CD4-positive, alpha-beta T cell treated with Interleukin-21 for 1 hour (primary cell): ENCODE measurements around the gene CDK8.

Experiments used
- DNase-seq: peaks from one replicate; pipeline ENCODE4 v3.0.0-alpha.2; 2020

The CDK8 gene

GRCh38 chr13:26323127-26323526 is 69.2 kb downstream of the CDK8 start:
- no peak for DNase-seq

GRCh38 chr13:26323764-26324163 is 69.8 kb downstream of the CDK8 start:
- DNase-seq = no peak

DNA sequence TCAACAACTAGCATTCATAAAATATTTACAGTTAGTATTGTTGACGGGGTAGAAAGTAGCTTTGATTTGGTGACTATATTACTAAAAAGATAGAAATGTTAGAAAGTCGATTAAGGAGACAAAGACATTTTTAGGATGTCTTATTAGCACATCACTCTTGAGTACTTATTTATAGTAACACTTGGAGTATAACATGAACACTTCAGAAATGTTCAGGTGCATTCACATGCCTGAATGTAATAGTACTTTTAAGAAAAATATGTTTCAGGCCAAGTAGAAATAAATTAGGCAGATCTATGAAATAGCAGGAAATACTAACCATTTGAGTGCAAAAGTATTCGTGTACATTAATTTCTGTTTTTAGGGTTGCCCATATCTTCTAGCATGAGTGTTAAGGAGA is 70.4 kb downstream of the CDK8 start:
- no peak for DNase-seq

- DNase-seq = no peak
These were observed 70.9 kb downstream of the CDK8 start for GRCh38 chr13:26324867-26325266.

GRCh38 chr13:26325876-26326275 is 71.9 kb downstream of the CDK8 start:
- DNase-seq = no peak

DNA sequence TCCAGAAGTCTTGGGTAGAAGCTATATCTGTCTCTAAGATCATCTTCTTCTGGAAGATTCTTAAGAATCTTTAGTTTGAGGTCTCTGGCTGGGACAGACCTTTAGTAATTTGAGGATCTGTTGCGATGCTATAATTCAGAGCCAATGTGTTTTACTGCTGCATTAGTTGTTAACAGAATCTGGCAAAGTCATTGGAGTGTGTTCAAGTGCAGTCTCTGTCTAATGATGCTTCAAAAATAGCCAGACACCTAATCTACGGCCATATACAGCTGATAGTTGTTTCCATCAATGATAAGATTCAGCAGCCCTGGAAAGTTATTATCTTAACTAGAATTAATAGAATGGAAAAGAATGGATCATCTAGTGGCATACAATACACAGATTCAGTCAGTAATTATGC is 72.6 kb downstream of the CDK8 start:
- DNase-seq = no peak

- DNase-seq = no peak
These were observed 74.2 kb downstream of the CDK8 start for GRCh38 chr13:26327940-26328725.

GRCh38 chr13:26335158-26335557 is 81.2 kb downstream of the CDK8 start:
- no peak for DNase-seq

DNA sequence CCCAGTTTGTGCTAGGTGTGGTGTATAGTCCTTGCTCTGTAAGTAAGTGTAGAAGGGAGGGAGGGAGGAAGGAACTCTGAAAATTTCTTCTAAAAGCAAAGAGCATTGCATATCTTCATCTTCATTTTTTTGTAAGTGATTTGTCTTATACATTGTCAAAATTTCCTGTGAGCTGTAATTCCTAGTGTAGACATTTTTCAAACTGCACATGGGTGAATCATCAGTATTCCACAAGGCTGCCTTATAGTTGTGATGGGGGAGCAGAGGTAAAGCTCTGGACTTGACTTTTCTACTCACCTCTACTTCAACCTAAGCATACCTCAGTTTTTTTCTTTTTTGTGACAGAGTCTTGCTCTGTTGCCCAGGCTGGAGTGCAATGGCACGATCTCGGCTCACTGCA is 86.9 kb downstream of the CDK8 start:
- no peak for DNase-seq

GRCh38 chr13:26342898-26343297 is 89.0 kb downstream of the CDK8 start:
- no peak for DNase-seq

DNA sequence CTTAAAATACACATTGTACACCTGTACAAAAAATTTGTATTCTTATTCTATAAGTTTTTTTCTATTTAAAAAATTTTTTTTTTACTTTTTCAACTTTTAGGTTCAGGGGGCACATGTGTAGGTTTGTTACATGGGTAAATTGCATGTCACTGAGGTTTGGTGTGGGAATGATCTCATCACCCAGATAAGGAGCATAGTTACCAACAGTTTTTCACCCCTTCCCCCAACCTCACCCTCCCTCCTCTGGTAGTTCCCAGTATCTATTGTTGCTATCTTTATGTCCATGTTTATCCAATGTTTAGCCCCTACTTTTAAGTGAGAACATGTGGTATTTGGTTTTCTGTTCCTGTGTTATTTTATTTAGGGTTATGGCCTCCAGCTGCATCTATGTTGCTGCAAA is 89.9 kb downstream of the CDK8 start:
- DNase-seq = no peak

- no peak for DNase-seq
These were observed 91.1 kb downstream of the CDK8 start for GRCh38 chr13:26344980-26345379.

- DNase-seq = no peak
These were observed 95.0 kb downstream of the CDK8 start for GRCh38 chr13:26348966-26349365.

GRCh38 chr13:26362261-26362660 is 108.3 kb downstream of the CDK8 start:
- DNase-seq = no peak

DNA sequence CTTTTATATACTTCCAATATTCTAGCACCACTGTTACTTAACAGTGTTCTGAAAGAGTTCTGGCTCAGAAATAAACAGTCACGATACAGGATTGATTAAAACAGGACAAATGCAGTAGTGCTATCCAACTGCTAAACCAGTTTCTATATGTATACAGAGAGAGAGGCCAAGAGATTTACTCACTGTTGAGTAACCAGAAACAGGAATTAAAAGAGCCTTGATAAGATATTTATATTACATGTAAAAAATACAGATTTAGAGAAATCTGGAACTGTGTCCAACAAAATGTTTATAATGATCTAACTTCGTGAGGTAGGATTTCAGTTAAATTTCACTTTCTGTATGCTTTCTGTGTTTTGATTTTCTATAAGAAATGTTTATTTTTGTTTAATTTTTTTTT is 116.6 kb downstream of the CDK8 start:
- no peak for DNase-seq

DNA sequence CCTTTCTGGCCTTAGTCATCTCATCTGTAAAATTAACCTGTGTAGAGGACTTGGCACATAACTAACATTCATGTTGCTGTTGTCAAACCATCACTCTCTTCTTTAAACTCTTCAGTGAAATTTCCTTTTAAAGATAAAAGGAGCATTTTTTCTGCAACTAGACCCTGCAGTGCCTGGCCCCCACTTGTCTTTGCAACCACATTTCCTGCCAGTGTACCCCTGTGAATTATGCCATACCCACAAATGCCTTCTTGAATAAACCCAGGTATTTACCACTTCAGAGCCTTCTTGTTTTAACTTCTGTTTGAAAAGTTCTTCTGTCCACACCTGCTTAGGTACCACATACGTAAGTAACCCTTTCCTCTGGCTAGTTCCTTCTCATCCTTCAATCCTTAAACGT is 118.8 kb downstream of the CDK8 start:
- no peak for DNase-seq

DNA sequence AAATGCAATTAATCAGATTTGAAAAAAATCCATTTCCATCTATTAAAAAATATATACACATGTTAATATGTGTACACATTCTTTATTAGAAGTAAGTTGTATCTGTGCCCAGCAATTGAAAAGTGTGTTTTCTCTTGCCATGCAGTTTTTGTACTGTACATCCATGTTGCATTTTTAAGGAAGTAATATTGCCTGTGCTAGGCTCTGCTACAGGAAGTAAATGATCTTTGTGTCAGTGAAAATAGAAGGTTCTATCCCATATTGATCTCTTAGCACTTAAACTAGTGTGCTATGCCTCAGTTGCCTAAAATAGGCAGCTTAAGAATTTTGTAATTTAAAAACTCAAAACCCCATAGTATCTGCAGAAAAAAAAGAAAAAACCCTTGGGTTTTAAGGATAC is 122.5 kb downstream of the CDK8 start:
- no peak for DNase-seq

DNA sequence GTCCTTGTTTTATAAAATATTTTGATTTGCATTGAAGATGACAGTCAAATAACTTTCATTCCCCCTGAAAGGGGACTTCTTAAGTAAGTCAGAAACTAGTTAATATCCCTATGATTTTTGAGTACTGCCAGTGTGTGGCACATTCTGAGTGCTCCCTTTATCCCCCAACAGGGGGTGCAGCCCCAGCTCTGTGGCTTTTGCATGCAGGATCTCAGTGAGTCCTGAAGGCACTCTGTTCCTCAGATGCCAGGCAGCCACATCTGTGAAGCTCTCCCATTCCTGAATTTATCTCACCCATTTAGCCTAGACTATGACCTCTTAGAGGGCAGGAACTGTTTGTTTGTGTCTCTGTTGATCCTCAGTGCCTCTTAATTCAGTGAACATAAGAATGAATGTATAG is 123.1 kb downstream of the CDK8 start:
- DNase-seq = no peak

GRCh38 chr13:26378116-26378515 is 124.2 kb downstream of the CDK8 start:
- no peak for DNase-seq

DNA sequence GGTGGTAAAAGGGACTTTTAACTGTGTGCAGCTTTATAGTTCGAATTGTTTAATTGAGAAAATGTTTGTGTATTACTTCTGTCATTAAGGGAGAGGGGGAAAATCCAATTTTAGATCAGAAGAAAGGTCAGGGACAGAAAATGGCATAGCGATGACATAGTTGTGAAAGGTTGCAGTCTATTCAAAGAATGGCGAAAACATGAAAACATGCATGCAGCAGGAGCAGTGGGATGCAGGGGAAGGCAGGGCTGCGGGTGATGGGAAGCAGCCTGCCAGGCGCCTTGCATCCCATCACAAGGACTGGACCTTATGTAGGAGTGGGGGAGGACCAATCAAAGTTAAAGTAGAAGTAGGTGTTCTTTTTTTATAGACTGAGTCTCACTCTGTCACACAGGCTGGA is 125.9 kb downstream of the CDK8 start:
- no peak for DNase-seq

DNA sequence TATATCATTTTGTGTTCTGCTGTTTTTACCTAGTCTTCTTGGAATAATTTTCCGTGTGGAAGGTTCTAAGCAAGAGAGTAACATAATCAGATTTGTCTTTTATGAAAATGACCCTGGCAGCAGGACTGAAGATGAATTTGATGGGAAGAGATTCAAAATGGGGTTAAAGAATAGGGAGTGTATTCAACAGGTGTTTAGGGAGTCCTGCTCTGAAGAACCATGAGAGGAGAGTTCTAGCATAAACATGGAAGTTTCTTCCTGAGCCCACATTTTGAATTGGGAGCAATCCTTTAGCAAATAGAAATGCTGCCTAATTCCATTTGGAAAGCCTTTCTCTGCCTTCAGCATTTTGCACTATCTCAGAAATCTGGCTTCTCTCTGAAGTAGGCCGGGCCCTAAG is 127.0 kb downstream of the CDK8 start:
- no peak for DNase-seq

DNA sequence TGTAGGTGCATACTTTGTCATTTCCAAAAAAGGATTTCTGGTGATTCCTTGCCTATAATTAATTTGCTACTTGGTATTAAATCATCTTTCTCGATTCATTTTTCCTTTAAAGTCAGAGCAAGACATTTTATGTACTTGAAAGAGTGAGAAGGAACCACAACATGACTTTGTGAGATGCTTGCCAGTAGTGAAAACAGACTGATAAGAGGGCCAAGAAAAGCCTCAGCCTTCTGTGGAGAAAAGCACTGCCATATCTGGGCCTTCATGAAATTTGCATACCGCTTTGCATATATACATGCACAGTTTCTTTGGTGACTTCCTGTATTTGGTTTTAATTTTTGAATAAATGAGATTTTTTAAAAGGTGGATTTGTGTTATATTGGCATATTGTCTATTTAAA is 128.4 kb downstream of the CDK8 start:
- no peak for DNase-seq

GRCh38 chr13:26382835-26383234 is 128.9 kb downstream of the CDK8 start:
- no peak for DNase-seq

- no peak for DNase-seq
These were observed 130.7 kb downstream of the CDK8 start for GRCh38 chr13:26384587-26384986.

GRCh38 chr13:26386026-26386425 is 132.1 kb downstream of the CDK8 start:
- DNase-seq = no peak
